ENCODE results near the gene HILPDA. TPM values are rescaled to one million over a fixed set of nuclear protein-coding genes. Genes with fewer than 3 reads are reported as not detected.

Gene HILPDA
- total and polyA plus RNA-seq, 2 of the 4 experiments (the other 2 are of a cell fraction) = 31.2 to 35.6 TPM

- intact Hi-C loops (cut with micrococcal nuclease) (no loop called here), dilution Hi-C loops (cut with HindIII; ENCODE audit: low sequenced_read_pairs, unreplicated experiment) (no loop called here), in situ Hi-C loops (cut with MboI; ENCODE audit: low sequenced_read_pairs) (loop anchor here (25.0 kb wide), 1 partner anchor 433 kb away; no protein-coding TSS in a partner anchor)
- Histone ChIP-seq H3K4ac (ENCODE audit: low read depth, low read length) (peak overlapping the region; percentile 89), H2BK120ac (ENCODE audit: low read depth, low read length) (peak overlapping the region; percentile 83), H3K79me1 (ENCODE audit: low read depth in 1 of 2, low read length in 2 of 2) (peaks cover 9 to 30% of the 10 kb centered on the region in 2 experiments; a peak in 3 of 4 replicates), H3K9me3 (ENCODE audit: control insufficient read depth, insufficient read depth, low read length) (no peaks in the 10 kb centered on the region), H3K27me3 (ENCODE audit: control insufficient read depth, insufficient read depth, low read length) (no peaks in the 10 kb centered on the region; the same call in 1 of the 2 replicates), H3K18ac (ENCODE audit: low read depth, low read length) (peak overlapping the region; percentile 79), H2AFZ (replicated peaks; ENCODE audit: low read length, poor library complexity) (peak overlapping the region; percentile 86), H2BK20ac (ENCODE audit: low read depth, low read length) (peak overlapping the region; percentile 60; the same call in 1 of the 2 replicates), H2BK5ac (ENCODE audit: low read depth, low read length, poor library complexity, severe bottlenecking) (peak overlapping the region; percentile 94), H3K27ac (ENCODE audit: insufficient read depth, low read length) (peak overlapping the region; percentile 63), H2AK9ac (replicated peaks; ENCODE audit: low read depth, low read length, poor library complexity) (peak overlapping the region; percentile 80), H4K8ac (ENCODE audit: low read depth in 2 of 2, low read length in 2 of 2) (peak overlapping the region; percentile 90 to 94), H2BK15ac (ENCODE audit: low read depth, low read length) (peak overlapping the region; percentile 91; the same call in 2 of the 3 replicates), H4K91ac (ENCODE audit: insufficient read depth, low read depth, low read length) (peak overlapping the region; percentile 68; the same call in 1 of the 2 replicates), H3K4me2 (ENCODE audit: low read depth, low read length) (peak overlapping the region; percentile 68), H4K5ac (ENCODE audit: low read depth, low read length) (peak overlapping the region; percentile 90), H3K9ac (ENCODE audit: low read depth, low read length) (peak overlapping the region; percentile 63), H3K4me3 (ENCODE audit: insufficient read depth, low read depth, low read length) (no peak overlapping the region), H3K9me1 (ENCODE audit: insufficient read depth, low read length) (0 out of 2 replicates have a peak, but pooled peaks cover 6% of the 10 kb centered on the region), H3K56ac (ENCODE audit: extremely low read depth, insufficient read depth, low read length) (no peak overlapping the region), H3K14ac (replicated peaks; ENCODE audit: low read depth, low read length) (peak overlapping the region; percentile 83), H4K20me1 (ENCODE audit: insufficient read depth, low read length) (0 out of 2 replicates have a peak, but pooled peaks cover 6% of the 10 kb centered on the region), H3K4me1 (ENCODE audit: control insufficient read depth, insufficient read depth, low read length) (peaks cover 17% of the 10 kb centered on the region), H3K23ac (ENCODE audit: low read depth, low read length) (peak overlapping the region; percentile 82), H3K36me3 (ENCODE audit: control insufficient read depth, insufficient read depth, low read length) (peaks cover 9% of the 10 kb centered on the region), H2AK5ac (ENCODE audit: low read depth, low read length) (peak overlapping the region; percentile 41; the same call in 1 of the 2 replicates)
- POLR2A ChIA-PET (ENCODE audit: unreplicated experiment) = no interaction called here
- ATAC-seq (ENCODE audit: low read depth) = peak; percentile 33
- TF ChIP-seq POLR2A (IDR thresholded peaks at IDR 0.05; ENCODE audit: low read depth, low read length) (0 out of 2 replicates have a peak, but pooled peaks have one; percentile 19), MAZ (IDR thresholded peaks at IDR 0.05; ENCODE audit: borderline replicate concordance, low read depth, low read length) (peak; percentile 30; the same call in 1 of the 2 replicates), FOS (IDR thresholded peaks at IDR 0.05; ENCODE audit: low read depth, low read length) (no peak)
- 13% methylated on average over 3 of the region's 23 CpGs; no CpG with 5 or more reads in 1 of the 2 experiments for WGBS, 2 experiments (ENCODE audit: extremely low coverage in 2 of 2, insufficient read length in 1 of 2)
- no TSS peak for BruUV-seq (replicated peaks)
- peak; percentile 82 for DNase-seq
- CTCF ChIA-PET = interaction anchor here (1.1 to 1.5 kb wide), 2 partner anchors 27 to 29 kb away, joined by 4 read pairs; no protein-coding TSS in a partner anchor
These were observed 1.6 kb upstream of the HILPDA start for GRCh38 chr7:128453836-128454804.

Data from IMR-90 (cell line).